ENCODE measurements around the gene FBRSL1.

Gene FBRSL1

DNA sequence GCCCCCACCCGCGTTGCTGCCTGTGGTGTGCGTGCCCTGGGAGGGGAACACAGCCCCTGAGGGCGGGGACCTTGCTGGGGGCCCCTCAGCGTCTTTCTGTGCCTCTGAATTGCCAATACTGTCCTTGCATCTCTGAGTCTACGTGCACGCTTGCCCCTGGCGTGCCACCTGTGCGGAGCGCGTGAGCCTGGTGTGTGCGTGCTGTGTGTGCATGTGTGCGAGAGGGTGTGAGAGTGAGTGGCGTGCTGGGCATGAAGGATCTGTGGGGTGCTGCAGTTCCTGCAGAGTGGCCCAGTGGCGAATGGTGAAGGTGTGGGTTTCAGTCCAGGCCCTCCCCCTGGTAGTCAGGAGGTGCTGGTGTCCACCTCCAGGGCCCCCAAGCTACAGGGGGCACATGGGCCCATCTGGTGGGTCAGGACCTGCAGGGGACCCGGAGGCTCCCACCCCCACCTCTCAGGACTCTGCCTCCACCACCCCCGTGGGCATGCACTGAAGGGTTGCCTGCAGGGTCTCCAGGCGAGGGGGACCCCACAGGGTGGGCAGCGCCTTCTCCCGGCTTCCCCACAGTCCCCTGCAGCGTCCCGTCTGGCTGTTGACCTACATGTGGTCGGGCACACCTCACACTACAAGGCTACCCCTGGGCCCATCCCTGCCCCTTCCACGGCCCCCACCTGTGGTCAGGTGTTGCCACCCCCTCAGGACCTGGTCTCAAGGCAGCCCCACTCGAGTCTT is 21.0 kb downstream of the FBRSL1 start:
- no peak for DNase-seq (ENCODE audit: low read depth, low spot score)

DNA sequence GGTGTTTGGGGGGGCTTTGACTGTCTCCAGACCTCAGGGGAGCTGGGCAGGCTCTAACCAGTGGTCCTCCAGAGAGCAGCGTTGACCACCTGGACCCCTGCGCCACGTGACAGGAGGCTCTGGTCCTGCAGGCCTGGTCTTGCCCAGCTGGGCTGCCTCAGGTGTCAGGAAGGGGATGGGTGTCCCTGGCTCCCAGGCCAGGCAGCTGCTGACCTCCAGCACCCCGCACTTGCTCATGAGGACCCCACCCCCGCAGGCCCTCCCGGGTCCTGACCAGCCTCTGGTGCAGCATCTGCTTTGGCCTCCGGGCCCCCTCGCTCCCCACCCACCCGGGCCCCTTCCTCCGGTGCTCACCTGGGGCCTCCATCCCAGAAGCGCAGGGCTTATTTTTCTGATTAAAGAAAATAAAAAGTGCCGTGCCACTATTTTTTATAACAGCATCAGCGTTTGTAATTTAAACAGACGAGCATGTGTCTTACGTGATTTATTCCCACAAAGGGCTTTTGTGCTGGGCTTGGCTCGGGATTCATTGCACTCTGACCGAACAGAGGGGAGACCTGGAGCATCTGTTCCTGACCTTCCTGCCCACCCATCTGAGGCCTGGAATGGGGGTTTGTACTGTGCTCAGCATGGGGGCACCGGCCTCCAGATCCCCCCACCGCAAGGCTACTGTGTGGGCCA is 21.7 kb downstream of the FBRSL1 start:
- DNase-seq (ENCODE audit: low read depth, low spot score), result no peak

DNA sequence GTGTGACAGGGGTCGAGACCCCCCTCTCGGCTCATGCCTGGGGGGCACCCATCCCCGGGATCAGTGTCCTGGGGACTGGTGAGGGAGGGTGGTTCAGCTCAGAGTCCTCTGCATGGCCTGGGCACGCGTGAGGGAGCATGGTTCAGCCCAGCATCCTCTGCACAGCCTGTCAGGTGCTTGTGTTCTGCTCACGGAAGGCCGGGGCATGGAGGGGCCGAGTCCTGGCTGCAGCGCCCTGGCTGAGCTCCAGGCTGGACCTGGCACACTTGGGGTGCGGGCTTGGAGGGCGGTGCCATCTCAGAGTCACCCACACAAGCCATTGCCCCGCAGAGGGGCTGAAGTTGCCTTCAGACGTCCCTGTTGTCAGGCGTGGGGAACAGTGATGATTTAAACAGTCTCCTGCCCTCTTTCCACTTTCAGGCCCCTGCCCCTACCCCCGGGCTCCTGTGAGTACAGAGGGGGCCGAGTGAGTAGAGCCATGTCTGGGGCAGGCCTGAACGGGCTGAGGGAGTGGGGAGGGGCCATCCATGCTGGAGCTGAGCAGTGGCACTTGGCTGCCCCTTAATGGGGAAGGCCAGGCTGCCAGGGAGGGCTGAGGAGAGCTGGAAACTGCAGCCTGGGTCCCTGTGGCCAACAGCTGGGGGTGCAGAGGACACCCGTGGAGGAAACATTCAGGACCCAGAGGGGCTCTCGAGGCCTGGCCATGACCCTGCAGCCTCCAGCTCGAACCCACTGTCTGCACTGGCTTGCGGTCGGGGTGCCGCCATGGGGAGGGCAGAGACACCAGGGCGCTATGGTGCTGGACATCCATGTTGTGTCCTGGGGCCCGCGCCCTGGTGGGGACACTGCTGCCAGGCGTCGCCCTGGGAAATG is 22.5 kb downstream of the FBRSL1 start:
- DNase-seq (ENCODE audit: low read depth, low spot score), result no peak

DNA sequence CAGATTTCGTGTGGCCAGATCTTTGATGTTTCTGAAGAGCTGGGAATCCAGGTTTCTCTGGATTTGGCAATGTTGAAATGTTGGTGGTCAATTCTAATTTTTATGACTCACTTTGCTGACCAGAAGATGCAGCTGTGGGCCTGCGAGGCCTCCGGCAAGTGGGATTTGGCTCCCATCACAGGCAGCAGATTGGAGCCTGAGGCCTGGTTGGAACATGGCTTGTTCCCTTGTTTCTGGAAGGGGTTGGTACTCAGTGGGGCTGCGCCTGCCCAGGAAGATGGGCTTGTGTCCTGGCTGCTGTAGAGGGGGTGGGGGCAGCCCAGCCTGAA is 23.1 kb downstream of the FBRSL1 start:
- no peak for DNase-seq (ENCODE audit: low read depth, low spot score)

DNA sequence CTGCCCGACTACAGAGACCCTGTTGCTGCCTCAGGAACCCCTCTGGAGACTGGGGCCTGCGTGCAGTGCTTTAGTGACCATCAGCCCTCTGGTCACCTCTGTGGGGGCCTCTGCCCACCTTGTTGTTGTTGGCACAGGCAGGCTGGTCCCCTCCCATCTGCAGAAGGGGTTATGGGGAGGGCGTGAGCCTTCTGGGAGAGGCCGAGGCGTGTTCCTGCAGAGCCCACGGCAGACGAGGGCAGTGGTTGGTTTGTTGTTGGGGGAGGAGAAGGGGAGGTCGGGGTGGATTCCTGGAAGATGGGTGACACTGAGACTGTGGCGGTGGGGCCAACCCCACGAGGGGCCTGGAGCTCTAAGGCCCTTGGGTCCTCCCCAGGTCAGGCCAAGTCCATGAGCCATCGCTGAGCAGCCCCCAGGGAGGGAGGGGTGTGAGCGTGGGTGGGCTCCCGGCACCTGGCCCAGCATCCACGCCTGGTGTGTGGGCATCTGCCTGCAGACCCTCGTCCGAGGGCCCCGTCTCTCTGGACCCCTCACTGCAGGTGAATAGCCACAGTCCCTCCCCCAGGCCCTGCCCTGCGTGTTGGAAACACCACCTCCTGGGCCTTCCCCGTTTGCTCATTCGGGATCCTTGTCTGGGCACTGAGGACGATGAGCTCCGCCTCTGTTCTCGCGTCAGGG is 23.6 kb downstream of the FBRSL1 start:
- no peak for DNase-seq (ENCODE audit: low read depth, low spot score)

DNA sequence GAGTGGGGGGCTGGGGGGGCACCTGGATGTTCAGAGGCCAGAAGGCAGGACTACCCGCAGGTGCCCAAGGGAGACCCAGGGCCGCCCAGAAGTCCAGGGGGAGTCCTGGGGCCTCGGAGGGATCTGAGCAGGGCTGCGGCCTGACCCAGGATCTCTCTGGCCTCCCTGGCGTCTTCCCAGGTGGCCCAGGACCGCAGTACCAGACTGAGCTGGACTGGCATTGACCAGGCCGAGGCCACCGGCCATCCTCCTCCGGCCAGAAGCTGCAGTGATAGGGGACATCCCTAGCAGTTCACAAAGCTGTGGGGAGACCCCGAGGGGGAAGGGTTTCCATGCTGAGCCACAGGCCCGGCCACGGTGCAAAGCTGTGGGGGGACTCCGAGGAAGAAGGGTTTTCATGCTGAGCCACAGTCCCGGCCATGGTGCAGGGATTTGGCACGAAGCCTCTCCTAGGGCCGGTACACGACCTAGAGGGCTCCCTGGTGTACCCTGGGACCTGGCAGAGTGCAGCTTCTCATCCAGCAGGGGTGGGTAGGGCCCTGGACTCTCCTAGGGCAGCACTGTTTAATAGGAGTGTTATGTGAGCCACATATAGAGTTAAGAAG is 24.4 kb downstream of the FBRSL1 start:
- DNase-seq (ENCODE audit: low read depth, low spot score), result no peak

DNA sequence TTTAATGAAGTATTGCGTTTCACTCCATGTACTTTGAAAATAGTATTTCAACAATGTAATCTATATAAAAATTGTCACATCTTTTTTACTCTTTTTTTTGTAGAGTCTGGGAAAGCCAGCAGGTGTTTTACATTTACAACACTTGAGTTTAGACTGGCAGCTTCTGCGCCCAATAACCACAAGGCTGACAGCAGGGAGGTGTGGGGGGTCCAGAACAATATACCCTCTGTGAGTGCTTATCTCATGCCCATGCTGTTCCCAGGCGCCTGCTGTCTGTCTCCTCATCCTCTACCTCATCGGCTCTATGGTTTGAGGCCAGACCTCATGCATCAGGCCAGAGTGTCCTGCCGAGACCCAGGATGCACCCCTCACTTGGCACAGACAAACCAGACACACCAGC is 24.9 kb downstream of the FBRSL1 start:
- no peak for DNase-seq (ENCODE audit: low read depth, low spot score)

DNA sequence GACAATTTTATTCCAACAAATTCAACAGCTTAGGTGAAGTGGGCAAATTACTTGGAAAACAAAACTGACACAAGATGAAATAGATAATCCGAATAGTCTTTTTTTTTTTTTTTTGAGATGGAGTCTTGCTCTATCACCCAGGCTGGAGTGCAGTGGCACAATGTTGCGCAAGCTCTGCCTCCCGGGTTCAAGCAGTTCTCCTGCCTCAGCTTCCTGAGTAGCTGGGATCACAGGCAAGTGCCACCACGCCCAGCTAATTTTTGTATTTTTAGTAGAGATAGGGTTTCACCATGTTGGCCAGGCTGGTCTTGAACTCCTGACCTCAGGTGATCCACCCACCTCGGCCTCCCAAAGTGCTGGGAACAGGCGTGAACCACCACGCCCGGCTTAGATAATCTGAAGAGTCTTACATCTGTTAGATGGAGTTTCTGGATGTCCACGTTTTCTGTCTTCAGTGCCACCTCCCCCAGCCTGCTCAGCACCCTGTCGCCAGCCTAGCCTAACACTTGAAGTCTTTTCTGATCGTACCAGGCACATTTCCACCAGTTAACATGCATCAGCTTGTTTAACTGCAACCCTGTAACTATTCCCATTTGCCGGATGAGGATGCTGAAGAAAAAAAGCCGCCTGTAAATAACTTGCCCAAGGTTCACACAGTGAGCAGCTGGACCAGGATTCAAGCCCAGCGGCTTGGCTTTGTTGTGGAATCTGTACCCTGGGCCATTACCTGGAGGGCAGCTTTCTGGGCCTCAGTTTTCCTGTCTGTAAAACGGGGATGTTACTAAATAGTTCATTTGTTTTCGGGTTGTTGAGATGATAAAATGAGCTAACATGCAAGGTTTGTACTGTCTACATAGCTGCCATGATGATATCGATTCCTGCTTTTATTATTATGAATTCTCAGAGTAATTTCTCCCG is 26.4 kb downstream of the FBRSL1 start:
- DNase-seq (ENCODE audit: low read depth, low spot score), result no peak

DNA sequence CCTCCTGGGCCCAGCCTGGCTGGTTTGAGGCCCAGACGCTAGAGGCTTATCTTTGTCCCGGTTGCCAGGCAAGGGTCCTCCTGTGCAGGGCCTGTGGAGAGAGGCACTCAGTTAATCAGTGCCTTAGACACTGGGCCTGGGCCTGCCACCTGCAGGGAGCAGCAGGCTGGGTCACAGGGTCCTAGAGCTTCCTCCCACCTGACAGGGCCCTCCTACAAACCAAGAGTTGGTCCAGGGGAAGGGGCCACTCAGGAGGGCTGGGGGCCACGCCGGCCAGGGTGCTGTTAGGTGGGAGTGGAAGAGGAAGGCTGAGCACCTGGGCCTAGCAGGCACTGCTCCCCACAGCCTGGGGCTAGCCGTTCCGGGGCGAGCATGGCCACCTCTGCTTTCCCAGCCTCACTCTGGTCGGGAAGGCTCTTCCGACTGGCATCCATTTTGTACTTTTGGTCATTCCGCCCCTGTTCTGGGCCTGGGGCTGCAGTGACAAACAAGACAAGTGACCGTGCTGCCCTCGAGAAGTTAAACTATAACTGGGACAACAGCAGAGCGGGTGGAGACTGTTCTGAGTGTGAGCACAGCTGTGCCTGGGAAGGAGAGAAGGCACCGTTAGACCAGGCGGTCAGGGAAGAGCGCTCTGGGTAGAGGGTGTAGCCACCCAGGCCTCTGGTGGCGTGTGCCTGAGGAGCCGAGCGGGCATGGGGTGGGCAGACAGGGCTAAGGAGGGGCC is 27.2 kb downstream of the FBRSL1 start:
- no peak for DNase-seq (ENCODE audit: low read depth, low spot score)

DNA sequence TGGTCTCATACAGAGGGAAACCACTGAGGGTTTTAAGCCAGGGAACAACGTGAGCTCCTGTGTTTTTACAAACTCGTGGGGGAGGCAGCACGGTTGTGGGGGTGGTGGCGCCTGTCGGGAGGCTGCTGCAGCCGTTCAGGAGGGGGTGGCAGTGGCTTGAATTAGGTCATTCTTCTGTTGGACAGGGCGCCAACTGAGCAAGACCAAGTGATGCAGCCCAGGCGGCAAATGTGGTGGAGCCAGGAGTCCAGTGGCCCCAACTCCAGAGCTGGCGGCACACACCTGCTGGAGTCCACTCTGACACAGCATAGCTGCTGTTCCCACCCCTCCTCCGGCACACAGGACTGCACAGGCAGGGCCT is 27.8 kb downstream of the FBRSL1 start:
- DNase-seq (ENCODE audit: low read depth, low spot score), result no peak

DNA sequence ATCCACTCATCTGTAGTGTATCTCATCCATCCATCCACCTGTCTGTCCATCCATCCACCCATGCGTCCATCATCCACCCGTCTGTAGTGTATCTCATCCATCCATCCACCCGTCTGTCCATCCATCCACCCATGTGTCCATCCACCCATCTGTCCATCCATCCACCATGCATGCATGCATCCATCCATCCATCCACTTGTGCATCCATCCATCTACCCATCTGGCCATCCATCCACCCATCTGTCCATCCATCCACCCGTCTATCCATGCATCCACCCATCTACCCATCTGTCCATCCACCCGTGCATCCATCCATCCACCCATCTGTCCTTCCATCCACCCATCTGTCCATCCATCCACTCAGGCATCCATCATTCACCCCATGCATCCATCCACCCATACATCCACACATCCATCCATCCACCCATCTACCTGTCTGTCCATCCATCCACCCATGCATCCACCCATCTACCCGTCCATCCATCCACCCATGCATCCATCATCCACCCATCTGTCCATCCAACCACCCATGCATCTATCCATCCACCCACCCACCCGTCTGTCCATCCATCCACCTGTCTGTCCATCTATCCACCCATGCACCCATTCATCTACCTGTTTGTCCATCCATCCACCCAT is 28.5 kb downstream of the FBRSL1 start:
- no peak for DNase-seq (ENCODE audit: low read depth, low spot score)

DNA sequence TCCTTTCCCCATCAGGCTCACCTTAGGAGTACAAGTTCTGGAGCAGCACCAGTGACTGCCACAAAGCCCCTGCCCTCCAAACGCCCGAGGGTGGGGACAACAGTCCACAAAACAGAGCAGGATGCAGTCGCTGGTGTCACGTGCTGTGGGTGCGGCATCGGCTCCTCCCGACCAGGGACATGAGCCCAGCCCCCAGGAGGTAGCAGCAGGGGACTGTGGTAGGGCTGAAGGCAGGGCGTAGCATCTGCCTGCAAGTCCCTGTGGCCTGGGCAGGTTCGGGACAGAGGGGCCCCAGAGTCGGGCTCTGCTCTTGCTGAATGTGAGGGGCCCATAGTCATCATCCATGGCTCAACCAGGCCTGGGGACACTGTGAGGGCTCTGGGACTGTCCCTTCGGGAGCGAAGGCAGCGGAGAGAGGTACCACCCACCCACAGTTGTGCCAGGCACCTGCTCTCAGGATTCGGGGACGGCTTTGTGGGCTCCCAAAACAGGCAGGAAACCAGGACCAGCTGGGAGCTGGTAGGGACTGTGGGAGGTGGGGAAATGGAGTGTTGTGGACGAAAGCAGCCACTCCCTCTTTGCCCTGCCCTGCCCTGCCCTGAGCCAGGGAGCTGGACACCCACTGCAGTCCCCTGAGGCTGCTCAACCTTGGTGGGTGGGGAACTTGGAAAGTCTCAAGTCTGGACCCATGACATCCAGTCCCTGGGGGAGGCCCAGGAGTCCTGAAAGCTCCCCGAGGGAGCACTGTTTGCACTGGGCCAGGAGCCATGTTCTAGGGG is 30.7 kb downstream of the FBRSL1 start:
- no peak for DNase-seq (ENCODE audit: low read depth, low spot score)

DNA sequence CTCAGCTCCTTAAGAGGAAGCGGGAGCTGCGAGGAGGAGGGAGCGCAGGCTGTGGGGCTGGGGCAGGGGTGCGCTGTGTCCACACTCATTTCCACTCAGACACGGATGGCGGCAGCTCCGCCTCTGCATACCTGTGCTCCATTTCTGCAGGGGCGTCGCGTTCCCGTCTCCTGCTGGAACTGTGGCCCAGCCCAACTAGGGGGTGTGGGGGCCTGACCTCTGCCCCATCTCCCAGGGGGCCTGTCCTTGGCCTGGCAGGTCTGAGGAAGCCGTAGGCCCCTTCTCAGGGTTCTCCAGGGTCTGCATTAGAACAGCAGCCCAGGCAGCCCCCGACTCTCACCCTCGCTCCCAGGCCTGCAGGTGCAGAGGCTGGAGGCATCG is 31.2 kb downstream of the FBRSL1 start:
- no peak for DNase-seq (ENCODE audit: low read depth, low spot score)

DNA sequence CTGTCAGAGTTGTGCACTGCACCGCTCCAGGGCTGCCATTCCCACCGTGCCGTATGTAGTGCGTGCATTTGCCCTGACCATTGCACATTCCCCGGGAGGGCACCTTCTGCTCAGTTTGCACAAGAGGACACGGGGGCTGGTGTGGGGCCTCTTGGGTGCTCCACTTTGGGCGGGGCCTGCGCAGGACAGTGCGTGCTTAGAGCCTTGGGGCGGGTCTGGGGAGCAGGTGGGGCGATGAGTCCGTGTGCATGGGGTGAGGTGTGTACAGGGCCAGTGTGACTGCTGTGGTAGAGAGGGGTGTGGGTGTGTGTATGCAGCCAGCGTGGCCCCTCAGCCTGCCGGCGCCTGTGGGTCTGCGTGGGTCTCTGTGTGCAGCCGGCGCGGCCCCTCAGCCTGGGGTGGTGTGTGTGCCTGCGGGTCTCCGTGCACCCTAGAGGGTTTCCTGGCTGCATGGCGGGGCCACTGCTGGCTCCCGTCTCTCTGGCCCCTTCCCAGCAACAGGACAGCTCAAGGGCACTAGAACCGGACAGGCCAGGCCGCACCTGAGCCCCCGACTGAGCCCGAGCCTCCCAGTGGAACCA is 31.9 kb downstream of the FBRSL1 start:
- DNase-seq (ENCODE audit: low read depth, low spot score), result no peak

DNA sequence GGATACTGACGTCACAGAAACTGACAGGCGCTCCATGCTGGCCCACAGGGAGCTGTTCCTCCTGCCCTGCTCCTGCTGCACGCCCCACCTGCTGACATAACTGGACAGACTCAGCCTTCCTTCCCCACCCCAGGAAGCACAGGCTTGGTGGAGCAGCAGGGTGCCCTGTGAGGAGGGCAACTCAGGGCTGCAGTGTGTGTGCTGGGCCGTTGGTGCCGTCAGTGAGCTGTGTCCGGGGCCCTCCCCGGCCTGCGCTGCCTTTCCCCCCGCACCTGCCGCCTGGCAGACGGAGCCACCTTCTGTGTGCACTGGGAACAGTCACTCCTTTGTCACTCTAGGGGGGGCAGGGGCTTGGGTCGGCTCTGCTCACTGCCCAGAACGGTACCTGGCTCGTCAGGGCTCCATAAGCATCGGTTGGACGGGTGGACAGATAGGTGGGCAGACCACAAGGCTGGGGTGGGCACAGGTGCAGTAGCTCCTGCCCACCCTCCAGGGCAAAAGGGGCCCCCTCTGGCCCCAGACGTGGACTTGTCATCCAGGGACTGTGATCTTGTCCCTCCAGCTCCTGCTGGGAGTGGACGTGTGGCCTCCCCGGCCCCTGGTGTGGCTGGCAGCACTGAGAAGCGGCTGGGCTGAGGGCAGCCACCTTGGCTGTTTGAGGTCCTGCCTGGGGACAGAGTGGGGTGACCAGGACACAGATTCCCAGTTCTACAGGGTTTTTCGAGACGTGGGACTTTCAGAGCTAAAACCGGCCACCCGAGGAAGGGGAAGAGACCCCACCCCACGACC is 32.8 kb downstream of the FBRSL1 start:
- DNase-seq (ENCODE audit: low read depth, low spot score), result no peak

DNA sequence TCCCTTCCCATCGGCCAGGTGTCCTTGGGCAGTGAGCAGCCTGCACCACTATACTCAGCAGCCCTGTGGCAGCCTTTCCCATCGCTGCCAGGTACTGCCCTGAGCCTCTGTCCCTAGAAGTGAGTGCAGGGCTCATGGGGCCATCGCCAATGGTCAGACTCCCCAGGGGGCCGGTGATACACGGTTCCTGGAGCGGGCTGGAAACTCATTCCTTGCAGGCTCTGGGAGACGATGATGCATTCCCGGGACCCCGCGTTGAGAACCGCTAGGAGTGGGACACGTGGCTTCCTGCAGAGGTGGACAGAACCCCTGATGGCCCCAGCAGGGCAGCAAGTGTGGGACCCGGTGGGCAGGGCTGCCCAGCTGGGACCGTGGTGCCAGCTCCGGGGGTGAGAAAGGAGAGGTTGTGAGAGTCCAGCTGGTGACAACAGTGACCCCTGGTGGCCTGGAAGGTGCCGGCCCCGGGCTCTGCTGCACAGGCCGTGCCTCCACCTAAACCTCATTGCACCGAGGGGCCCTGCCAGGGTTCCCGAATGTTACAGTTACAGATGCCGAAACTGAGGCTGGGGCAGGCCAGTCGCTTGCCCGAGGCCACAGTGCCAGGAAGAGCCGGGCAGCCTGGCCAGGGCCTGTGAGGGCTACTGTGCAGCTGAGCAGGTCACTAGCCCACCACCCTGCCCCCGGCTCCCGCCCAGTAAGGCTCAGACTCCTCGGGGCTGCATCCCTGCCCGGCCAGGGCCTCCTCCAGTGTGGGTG is 33.8 kb downstream of the FBRSL1 start:
- DNase-seq (ENCODE audit: low read depth, low spot score), result peak; percentile 47

DNA sequence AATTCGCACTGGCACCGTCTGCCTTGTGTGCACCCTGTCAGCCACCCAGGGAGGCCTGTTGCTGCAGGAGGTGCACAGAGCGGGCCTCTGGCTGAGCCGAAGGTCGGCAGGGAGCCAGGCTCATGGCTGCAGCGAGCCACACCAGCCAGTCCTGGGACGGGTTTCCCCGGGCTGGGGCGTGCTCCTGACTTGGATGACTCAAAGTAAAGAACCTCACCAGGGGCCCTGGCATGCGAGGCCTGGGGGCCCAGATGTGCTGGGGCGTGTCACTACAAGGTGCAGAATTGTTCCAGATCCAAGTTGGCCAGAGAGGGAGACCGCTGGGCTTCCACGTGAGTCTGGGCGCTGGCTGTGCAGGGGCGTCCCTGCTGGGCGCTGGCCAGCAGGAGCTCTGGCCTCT is 34.5 kb downstream of the FBRSL1 start:
- no peak for DNase-seq (ENCODE audit: low read depth, low spot score)
